SU-DHL-6 (cell line): ENCODE results near the gene NRAP.

Source experiments
- H2AFZ ChIP-seq: fragments of 200-600 bp; sonication (generic); 2 replicates; pipeline ENCODE4 v1.6.1; 2014; ENCODE audit warnings: low read depth, mild to moderate bottlenecking, moderate library complexity, mixed read lengths, antibody characterized with exemption, low read length; ENCODE audit not compliant: severe bottlenecking
- H3F3A ChIP-seq: fragments of 200-600 bp; shearing (Covaris generic); 2 replicates; pipeline ENCODE4 v1.6.0; 2016; ENCODE audit warnings: antibody characterized with exemption, mild to moderate bottlenecking; ENCODE audit not compliant: insufficient read depth
- H3K27ac ChIP-seq: fragments of 200-600 bp; sonication (generic); 2 replicates; pipeline ENCODE4 v1.5.1; 2016; ENCODE audit warnings: low read depth, mild to moderate bottlenecking, low read length, moderate library complexity, mixed read lengths
- H3K27me3 ChIP-seq: fragments of 200-600 bp; sonication (generic), shearing (Covaris generic); 2 replicates; pipeline ENCODE4 v1.6.0; 2014; ENCODE audit warnings: mild to moderate bottlenecking, low read length
- H3K36me3 ChIP-seq: fragments of 200-600 bp; sonication (generic); 2 replicates; pipeline ENCODE4 v1.6.1; 2014; ENCODE audit warnings: mild to moderate bottlenecking, low read length, mixed read lengths
- H3K4me2 ChIP-seq: fragments of 300-600, 200-600 bp; shearing (Covaris generic), sonication (generic); 2 replicates; pipeline ENCODE4 v1.6.0; 2014; ENCODE audit warnings: low read length, low read depth, mild to moderate bottlenecking; ENCODE audit not compliant: poor library complexity, severe bottlenecking
- H3K4me3 ChIP-seq: fragments of 200-600 bp; sonication (generic); 2 replicates; pipeline ENCODE4 v1.5.1; 2014; ENCODE audit warnings: antibody characterized with exemption, low read length, mild to moderate bottlenecking, mixed read lengths; ENCODE audit not compliant: insufficient read depth, poor library complexity, severe bottlenecking
- H3K79me2 ChIP-seq: fragments of 200-600 bp; sonication (generic); 2 replicates; pipeline ENCODE4 v1.6.1; 2014; ENCODE audit warnings: mild to moderate bottlenecking, low read length, moderate library complexity; ENCODE audit not compliant: insufficient read depth
- H3K9ac ChIP-seq: fragments of 200-600 bp; sonication (generic); 2 replicates; pipeline ENCODE4 v1.7.0; 2014; ENCODE audit warnings: mild to moderate bottlenecking, low read length
- H3K9me2 ChIP-seq: fragments of 200-600 bp; sonication (generic); replicated peaks from 2 replicates; pipeline ENCODE4 v1.6.1; 2014; ENCODE audit warnings: low read length; ENCODE audit not compliant: insufficient read depth
- H3K9me3 ChIP-seq: fragments of 200-600 bp; sonication (generic); 2 replicates; pipeline ENCODE4 v1.6.1; 2014; ENCODE audit warnings: low read length, mixed read lengths; ENCODE audit not compliant: insufficient read depth
- H4K20me1 ChIP-seq: fragments of 200-600 bp; sonication (generic); 2 replicates; pipeline ENCODE4 v1.6.1; 2014; ENCODE audit warnings: low read depth, mild to moderate bottlenecking, antibody characterized with exemption, low read length, moderate library complexity, mixed read lengths
- EZH2phosphoT487 ChIP-seq: fragments of 200-600 bp; sonication (generic), shearing (Covaris generic); conservative IDR thresholded peaks from 2 replicates; pipeline ENCODE4 v1.6.1; 2018; ENCODE audit warnings: mild to moderate bottlenecking, antibody characterized with exemption, low read length, moderate library complexity, mixed read lengths
- TF ChIP-seq, protein P1 (sequence below): fragments of 200-600 bp; sonication (generic); IDR thresholded peaks from one replicate; pipeline ENCODE4 v1.5.1; 2017; ENCODE audit warnings: antibody characterized with exemption, mild to moderate bottlenecking, low read length, moderate library complexity; ENCODE audit not compliant: insufficient read depth, poor library complexity, severe bottlenecking

NRAP gene

GRCh38 chr10:113592380-113592779, 71.5 kb downstream of the NRAP start:
- Histone ChIP-seq H3K27me3 (no peaks in the 10 kb centered on the region), H3F3A (no peaks in the 10 kb centered on the region), H3K79me2 (no peaks in the 10 kb centered on the region), H3K4me3 (no peak overlapping the region), H3K9me2 (no peaks in the 10 kb centered on the region), H3K36me3 (no peaks in the 10 kb centered on the region), H2AFZ (no peak overlapping the region), H3K4me2 (no peak overlapping the region), H4K20me1 (no peaks in the 10 kb centered on the region), H3K27ac (no peak overlapping the region), H3K9ac (no peak overlapping the region), H3K9me3 (no peaks in the 10 kb centered on the region)
- TF ChIP-seq, protein P1, sequence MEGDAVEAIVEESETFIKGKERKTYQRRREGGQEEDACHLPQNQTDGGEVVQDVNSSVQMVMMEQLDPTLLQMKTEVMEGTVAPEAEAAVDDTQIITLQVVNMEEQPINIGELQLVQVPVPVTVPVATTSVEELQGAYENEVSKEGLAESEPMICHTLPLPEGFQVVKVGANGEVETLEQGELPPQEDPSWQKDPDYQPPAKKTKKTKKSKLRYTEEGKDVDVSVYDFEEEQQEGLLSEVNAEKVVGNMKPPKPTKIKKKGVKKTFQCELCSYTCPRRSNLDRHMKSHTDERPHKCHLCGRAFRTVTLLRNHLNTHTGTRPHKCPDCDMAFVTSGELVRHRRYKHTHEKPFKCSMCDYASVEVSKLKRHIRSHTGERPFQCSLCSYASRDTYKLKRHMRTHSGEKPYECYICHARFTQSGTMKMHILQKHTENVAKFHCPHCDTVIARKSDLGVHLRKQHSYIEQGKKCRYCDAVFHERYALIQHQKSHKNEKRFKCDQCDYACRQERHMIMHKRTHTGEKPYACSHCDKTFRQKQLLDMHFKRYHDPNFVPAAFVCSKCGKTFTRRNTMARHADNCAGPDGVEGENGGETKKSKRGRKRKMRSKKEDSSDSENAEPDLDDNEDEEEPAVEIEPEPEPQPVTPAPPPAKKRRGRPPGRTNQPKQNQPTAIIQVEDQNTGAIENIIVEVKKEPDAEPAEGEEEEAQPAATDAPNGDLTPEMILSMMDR, result no peak
- no peak for TF ChIP-seq EZH2phosphoT487

- Histone ChIP-seq H3K36me3 (no peaks in the 10 kb centered on the region), H3K79me2 (no peaks in the 10 kb centered on the region), H3K4me2 (no peak overlapping the region), H3K27me3 (no peaks in the 10 kb centered on the region), H3K4me3 (no peak overlapping the region), H3K9me3 (no peaks in the 10 kb centered on the region), H3K27ac (no peak overlapping the region), H4K20me1 (no peaks in the 10 kb centered on the region), H3F3A (no peaks in the 10 kb centered on the region), H3K9ac (no peak overlapping the region), H2AFZ (no peak overlapping the region), H3K9me2 (no peaks in the 10 kb centered on the region)
- TF ChIP-seq, protein P1, result no peak
- TF ChIP-seq EZH2phosphoT487, result no peak
Observed at GRCh38 chr10:113590581-113590980, 73.3 kb downstream of the NRAP start.

GRCh38 chr10:113589201-113589770, 74.6 kb downstream of the NRAP start:
- no peaks in the 10 kb centered on the region for H3K79me2 ChIP-seq
- H3K9me3 ChIP-seq, result no peaks in the 10 kb centered on the region
- no peak overlapping the region for H2AFZ ChIP-seq
- H4K20me1 ChIP-seq, result no peaks in the 10 kb centered on the region
- H3K36me3 ChIP-seq, result no peaks in the 10 kb centered on the region
- H3K9ac ChIP-seq, result no peak overlapping the region
- H3K27ac ChIP-seq, result no peak overlapping the region
- no peaks in the 10 kb centered on the region for H3K27me3 ChIP-seq
- H3K4me2 ChIP-seq, result no peak overlapping the region
- TF ChIP-seq, protein P1, result no peak
- no peak for TF ChIP-seq EZH2phosphoT487
- no peaks in the 10 kb centered on the region for H3F3A ChIP-seq
- no peak overlapping the region for H3K4me3 ChIP-seq
- H3K9me2 ChIP-seq, result no peaks in the 10 kb centered on the region
